Activated naive CD8-positive, alpha-beta T cell treated with anti-CD3 and anti-CD28 coated beads for 36 hours (primary cell): ENCODE measurements around the gene TCEAL7. TPM values are rescaled to one million over a fixed set of nuclear protein-coding genes. Genes with fewer than 3 reads are reported as not detected.

ENCODE experiments used
- total RNA-seq, 2 experiments: library from RNA; stranded (reverse); gene quantifications; one replicate each; pipeline ENCODE4 v1.2.3, GENCODE V29; 2021

The TCEAL7 gene
- total RNA-seq, 2 experiments from 2014 or later, result not detected

Other genes with a start within 250 kb of the TCEAL7 start
- not detected for gene NXF3, start 237.1 kb upstream of the TCEAL7 start, total RNA-seq
- gene BEX4, start 115.1 kb upstream of the TCEAL7 start, total RNA-seq, result 10 to 100 TPM; 21.6 to 24.6 TPM
- 10 to 100 TPM; 37.2 to 38.1 TPM for gene TCEAL8, start 75.1 kb upstream of the TCEAL7 start, total RNA-seq
- not detected for gene TCEAL5, start 53.5 kb upstream of the TCEAL7 start, total RNA-seq
- 10 to 100 TPM; 17.6 to 18.1 TPM for gene BEX2, start 19.2 kb upstream of the TCEAL7 start, total RNA-seq
- gene TCEAL9, start 26.3 kb downstream of the TCEAL7 start, total RNA-seq, result 10 to 100 TPM in 1 of 2 experiments, 1 to 10 TPM in 1; 9.6 to 10.4 TPM
- 10 to 100 TPM; 31.4 to 31.7 TPM for gene BEX3, start 46.3 kb downstream of the TCEAL7 start, total RNA-seq
- under 1 TPM; 0.14 to 0.20 TPM for gene RAB40A, start 189.2 kb downstream of the TCEAL7 start, total RNA-seq